ENCODE data around the gene OR7D4.

Gene OR7D4

GRCh38 chr19:9161427-9161826 lies 58.0 kb downstream of the OR7D4 start:
- H3K27me3 ChIP-seq (ENCODE audit: insufficient read depth, low read length): no peaks in the 10 kb centered on the region
- H3K9me3 ChIP-seq (ENCODE audit: low read length): peaks cover 66% of the 10 kb centered on the region
- no peaks in the 10 kb centered on the region for H3K4me1 ChIP-seq (ENCODE audit: insufficient read depth, low read length)
- H2AFZ ChIP-seq (ENCODE audit: low read depth, low read length): no peak overlapping the region
- H3K36me3 ChIP-seq (ENCODE audit: insufficient read depth, low read length): peaks cover 75% of the 10 kb centered on the region
- no peak overlapping the region for H3K4me3 ChIP-seq (ENCODE audit: low read length)
